Activated naive CD8-positive, alpha-beta T cell (primary cell): ENCODE data around the gene SLC6A1.

Source experiments
- H3K27ac Mint-ChIP-seq: one replicate; pipeline ENCODE4 v1.8.0; 2021; ENCODE audit warnings: mixed read lengths
- H3K27me3 Mint-ChIP-seq: one replicate; pipeline ENCODE4 v1.8.0; 2021; ENCODE audit warnings: mixed read lengths
- H3K36me3 Mint-ChIP-seq: one replicate; pipeline ENCODE4 v1.8.0; 2021; ENCODE audit warnings: mixed read lengths
- H3K4me1 Mint-ChIP-seq: one replicate; pipeline ENCODE4 v1.8.0; 2021; ENCODE audit warnings: low read depth, mixed read lengths
- H3K4me3 Mint-ChIP-seq: one replicate; pipeline ENCODE4 v1.8.0; 2021; ENCODE audit warnings: mild to moderate bottlenecking, mixed read lengths
- H3K9me3 Mint-ChIP-seq: one replicate; pipeline ENCODE4 v1.8.0; 2021; ENCODE audit warnings: low read depth, mixed read lengths

SLC6A1 gene

DNA sequence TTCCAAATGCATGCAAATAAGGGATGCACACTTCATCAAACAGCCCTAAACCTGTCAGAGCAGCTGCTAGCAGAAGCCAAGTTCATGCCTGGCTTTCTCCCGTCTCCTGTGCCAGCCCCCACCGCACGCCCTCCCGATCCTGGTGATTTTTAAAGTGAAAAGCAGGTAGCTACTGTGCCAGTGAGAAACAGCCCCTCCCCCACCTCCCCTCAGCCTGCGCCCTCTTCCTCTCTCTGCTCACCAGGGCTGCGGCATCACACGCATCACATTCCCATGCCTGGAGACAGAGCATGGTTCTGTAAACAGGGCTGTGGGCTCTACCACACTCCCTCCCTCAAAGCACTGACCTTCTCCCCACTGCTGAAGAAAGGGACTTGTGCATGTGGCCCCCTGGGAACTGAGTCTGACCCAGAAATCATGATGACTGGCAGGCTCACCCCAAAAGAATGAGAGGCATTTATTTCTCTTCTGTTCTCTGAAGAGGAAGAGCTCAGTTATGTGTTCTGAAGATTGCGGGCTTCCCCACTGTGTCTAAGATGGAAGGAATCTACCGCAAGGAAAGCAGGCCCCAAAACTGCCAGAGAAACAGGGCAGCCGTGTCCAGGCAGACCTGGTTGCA, 14.5 kb upstream of the SLC6A1 start:
- H3K9me3 Mint-ChIP-seq, result no peaks in the 10 kb centered on the region
- no peaks in the 10 kb centered on the region for H3K36me3 Mint-ChIP-seq
- H3K4me3 Mint-ChIP-seq, result no peak overlapping the region
- H3K4me1 Mint-ChIP-seq, result peaks cover 3% of the 10 kb centered on the region
- no peak overlapping the region for H3K27ac Mint-ChIP-seq
- H3K27me3 Mint-ChIP-seq, result peaks cover 24% of the 10 kb centered on the region

DNA sequence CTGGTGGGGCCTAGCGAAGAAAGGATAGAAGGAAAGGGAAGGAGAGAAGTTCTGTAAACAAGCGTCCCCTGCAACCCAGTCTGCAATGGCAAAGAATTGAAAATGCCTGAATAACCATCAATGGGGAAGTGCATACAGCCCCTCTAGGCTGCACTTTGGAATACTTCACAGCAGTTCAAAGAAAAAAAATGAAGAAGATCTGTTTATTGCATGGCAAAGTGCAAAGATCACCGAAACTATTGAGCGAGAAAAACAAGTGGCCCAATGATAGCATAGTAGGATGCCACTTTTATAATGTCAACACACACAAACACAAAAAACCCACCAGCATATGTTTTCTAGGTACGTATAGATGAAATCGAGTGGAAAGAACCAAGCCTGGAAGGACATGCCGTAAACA, 13.6 kb upstream of the SLC6A1 start:
- H3K9me3 Mint-ChIP-seq, result no peaks in the 10 kb centered on the region
- no peak overlapping the region for H3K4me3 Mint-ChIP-seq
- no peaks in the 10 kb centered on the region for H3K36me3 Mint-ChIP-seq
- peaks cover 21% of the 10 kb centered on the region for H3K27me3 Mint-ChIP-seq
- peaks cover 7% of the 10 kb centered on the region for H3K4me1 Mint-ChIP-seq
- no peak overlapping the region for H3K27ac Mint-ChIP-seq

DNA sequence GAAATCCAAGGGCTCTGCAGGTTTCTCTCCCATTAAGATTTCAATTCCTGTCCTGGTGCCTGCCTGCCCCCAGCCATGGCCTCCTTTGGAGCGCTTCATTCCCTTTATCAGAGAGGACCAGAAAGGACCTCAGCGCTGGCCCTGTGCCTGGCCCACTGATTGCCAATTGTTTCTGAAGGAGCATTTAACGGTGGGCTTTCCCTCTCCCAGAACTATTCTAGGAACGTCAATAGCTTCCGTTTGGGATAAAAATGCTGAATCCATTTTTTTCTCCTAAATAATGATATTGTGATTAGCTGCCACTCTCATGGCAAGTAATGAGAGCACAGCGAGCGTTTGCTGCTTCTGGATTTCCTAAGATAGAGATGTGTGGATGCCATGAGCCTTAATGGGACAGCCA, 12.2 kb upstream of the SLC6A1 start:
- H3K9me3 Mint-ChIP-seq, result no peaks in the 10 kb centered on the region
- no peak overlapping the region for H3K27ac Mint-ChIP-seq
- no peak overlapping the region for H3K4me3 Mint-ChIP-seq
- H3K4me1 Mint-ChIP-seq, result peaks cover 7% of the 10 kb centered on the region
- peaks cover 17% of the 10 kb centered on the region for H3K27me3 Mint-ChIP-seq
- no peaks in the 10 kb centered on the region for H3K36me3 Mint-ChIP-seq

DNA sequence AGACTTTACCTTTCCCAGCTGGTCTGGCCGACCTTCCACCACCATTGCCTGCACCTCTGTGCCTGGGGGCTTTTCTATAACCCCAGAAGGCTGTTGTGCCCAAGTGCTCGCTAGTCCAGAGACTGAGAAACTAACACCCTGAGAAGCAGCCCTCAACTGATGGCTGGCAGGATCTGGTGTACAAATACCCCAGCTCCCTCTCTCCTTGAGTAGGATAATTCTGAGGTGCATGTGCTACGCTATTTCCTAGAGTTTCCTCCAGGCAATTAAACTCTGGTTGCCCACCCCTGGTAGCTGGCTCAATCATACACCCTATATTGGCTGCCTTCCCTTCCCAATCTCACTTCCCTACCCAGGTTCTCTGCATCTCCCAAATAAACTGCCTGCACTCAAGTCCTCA, 11.5 kb upstream of the SLC6A1 start:
- H3K27me3 Mint-ChIP-seq, result peaks cover 17% of the 10 kb centered on the region
- H3K4me1 Mint-ChIP-seq, result peaks cover 7% of the 10 kb centered on the region
- no peak overlapping the region for H3K27ac Mint-ChIP-seq
- H3K4me3 Mint-ChIP-seq, result no peak overlapping the region
- H3K36me3 Mint-ChIP-seq, result no peaks in the 10 kb centered on the region
- no peaks in the 10 kb centered on the region for H3K9me3 Mint-ChIP-seq

DNA sequence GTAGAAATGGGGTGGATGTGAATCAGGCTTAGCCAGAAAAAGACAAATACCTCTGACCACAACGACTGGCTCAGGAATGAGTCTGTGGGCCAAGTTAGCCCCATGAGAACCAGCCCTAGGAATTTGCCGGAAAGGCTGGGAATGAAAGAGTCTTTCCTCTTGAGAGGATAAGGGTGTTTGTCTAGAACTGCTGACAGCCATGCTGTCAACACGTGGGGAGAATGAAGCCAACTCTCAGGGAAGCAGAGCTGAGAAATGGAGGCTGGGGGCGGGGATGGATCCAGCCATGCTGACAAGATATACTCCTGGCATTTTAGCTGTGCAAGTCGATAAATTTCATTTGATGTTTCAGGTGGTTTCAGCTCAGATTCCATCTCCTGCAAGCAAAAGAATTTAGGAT, 10.6 kb upstream of the SLC6A1 start:
- Mint-ChIP-seq H3K9me3 (no peaks in the 10 kb centered on the region), H3K27me3 (peaks cover 9% of the 10 kb centered on the region), H3K27ac (no peak overlapping the region), H3K4me3 (no peak overlapping the region), H3K36me3 (no peaks in the 10 kb centered on the region), H3K4me1 (peaks cover 7% of the 10 kb centered on the region)

DNA sequence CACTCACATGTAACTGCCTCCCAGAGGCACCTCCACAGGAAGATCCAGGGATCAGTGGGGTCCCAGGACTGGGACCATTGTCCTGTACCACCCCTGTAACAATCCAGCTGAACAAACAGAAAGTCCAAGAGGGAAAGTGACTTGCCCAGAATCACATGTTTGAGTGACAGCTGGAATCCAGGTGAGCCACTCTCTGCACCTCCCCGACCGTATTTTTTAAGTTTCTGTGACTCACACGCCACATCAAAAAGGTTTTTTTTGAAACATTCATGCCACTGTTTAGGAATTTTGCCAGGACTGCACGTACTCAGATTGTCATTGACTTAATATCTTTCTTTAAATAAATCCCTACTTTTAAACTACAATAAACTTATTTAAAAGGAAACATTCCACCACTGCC, 9.8 kb upstream of the SLC6A1 start:
- Mint-ChIP-seq H3K4me1 (peaks cover 7% of the 10 kb centered on the region), H3K27ac (no peak overlapping the region), H3K4me3 (no peak overlapping the region), H3K36me3 (no peaks in the 10 kb centered on the region), H3K9me3 (no peaks in the 10 kb centered on the region), H3K27me3 (peaks cover 9% of the 10 kb centered on the region)

DNA sequence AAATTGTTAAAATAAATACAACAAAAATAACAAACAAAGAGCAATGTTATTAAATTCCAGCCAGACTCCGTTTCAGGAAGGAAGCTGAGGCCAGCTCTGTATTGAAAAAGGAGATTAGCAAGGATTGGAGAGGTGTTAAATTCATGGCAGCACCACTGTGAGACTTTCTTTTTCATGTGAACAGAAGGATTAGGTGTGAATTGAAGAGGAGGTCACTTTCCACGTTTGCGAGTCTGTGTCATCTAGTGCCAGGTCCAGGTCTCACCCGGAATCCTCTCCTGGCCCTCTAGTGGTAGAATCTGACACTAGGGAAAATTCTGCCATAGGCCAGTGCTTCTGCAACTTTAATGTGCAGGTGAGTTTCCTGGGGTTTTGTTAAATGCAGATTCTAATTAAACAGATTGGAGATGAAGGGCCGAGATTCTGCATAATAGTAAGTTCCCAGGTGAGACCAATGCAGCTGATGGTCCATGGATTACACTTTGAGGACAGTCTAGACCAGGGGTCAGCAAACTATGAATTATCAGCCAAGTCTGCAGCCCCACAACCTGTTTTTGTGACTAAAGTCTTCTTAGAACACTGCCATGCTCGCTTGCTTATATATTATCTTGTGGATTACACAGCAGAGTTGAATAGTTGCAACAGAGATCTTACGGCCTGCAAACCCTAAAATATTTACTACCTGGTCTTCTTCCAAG, 9.2 kb upstream of the SLC6A1 start:
- no peaks in the 10 kb centered on the region for H3K36me3 Mint-ChIP-seq
- no peak overlapping the region for H3K27ac Mint-ChIP-seq
- H3K9me3 Mint-ChIP-seq, result no peaks in the 10 kb centered on the region
- H3K4me3 Mint-ChIP-seq, result no peak overlapping the region
- H3K4me1 Mint-ChIP-seq, result peaks cover 7% of the 10 kb centered on the region
- H3K27me3 Mint-ChIP-seq, result peaks cover 5% of the 10 kb centered on the region

DNA sequence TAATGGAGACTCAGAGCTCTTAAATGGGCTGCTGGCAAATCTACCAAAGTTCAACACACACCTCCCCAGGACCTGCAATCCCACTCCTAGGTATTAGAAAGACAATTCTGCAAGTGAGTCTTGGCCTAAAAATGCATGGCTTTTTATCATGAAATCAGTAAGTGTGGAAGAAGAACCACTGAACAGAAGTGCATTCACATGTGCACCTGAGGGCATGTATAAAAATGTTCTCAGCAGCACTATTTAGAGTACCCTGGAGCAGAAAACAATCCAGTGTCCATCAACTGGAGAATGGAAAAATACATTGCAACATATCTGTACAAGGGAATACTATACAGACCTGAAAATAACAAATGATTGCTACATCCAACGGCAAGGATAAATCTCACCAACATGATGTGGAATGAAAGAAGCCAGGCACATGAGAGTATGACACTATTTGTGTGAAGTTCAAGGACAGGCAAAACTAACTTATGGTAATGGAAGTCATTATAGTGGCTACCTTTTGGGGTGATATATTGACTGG, 8.1 kb upstream of the SLC6A1 start:
- Mint-ChIP-seq H3K9me3 (no peaks in the 10 kb centered on the region), H3K27ac (no peak overlapping the region), H3K27me3 (peaks cover 8% of the 10 kb centered on the region), H3K4me3 (no peak overlapping the region), H3K4me1 (peaks cover 7% of the 10 kb centered on the region), H3K36me3 (no peaks in the 10 kb centered on the region)

DNA sequence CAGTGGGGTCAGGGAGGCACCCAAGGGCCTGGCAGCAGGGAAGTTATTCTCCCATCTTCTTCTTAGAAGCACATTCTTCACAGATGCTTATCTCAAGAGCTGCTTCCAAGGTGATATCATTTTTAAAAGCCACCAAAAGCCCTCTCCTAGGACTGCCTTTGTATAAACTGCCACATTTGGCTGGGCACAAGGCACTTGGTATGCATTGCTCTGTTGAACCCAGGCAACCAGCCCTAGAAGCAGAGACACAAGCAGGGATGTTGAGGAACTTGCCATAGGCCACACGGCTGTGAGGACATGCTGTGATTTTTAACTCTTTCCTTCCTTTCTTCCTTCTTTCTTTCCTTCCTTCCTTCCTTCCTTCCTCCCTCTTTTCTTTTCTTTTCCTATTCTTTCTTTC, 7.4 kb upstream of the SLC6A1 start:
- Mint-ChIP-seq H3K9me3 (no peaks in the 10 kb centered on the region), H3K27me3 (peaks cover 12% of the 10 kb centered on the region), H3K36me3 (no peaks in the 10 kb centered on the region), H3K4me1 (peaks cover 7% of the 10 kb centered on the region), H3K27ac (no peak overlapping the region), H3K4me3 (no peak overlapping the region)

DNA sequence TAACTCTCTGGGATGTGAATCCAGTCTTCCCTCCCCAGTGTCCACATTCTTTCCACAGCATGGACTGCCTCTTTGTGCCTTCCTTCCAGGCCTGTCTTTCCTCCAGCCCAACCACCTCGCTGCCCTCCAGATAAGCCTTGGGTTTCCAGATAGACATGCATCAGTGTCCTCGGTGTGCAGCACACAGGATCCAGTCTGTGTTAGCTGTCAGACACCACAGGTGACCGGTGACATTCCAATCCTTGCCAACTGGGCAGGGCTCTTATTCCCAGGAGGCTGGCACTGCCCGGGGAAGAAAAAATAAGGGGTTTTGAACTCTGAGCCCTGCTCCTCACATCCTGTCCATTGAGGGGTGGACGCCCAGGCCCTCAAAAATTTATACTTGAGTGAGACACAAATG, 6.0 kb upstream of the SLC6A1 start:
- no peak overlapping the region for H3K27ac Mint-ChIP-seq
- H3K36me3 Mint-ChIP-seq, result no peaks in the 10 kb centered on the region
- no peaks in the 10 kb centered on the region for H3K9me3 Mint-ChIP-seq
- peaks cover 11% of the 10 kb centered on the region for H3K4me1 Mint-ChIP-seq
- peaks cover 19% of the 10 kb centered on the region for H3K27me3 Mint-ChIP-seq
- no peak overlapping the region for H3K4me3 Mint-ChIP-seq

DNA sequence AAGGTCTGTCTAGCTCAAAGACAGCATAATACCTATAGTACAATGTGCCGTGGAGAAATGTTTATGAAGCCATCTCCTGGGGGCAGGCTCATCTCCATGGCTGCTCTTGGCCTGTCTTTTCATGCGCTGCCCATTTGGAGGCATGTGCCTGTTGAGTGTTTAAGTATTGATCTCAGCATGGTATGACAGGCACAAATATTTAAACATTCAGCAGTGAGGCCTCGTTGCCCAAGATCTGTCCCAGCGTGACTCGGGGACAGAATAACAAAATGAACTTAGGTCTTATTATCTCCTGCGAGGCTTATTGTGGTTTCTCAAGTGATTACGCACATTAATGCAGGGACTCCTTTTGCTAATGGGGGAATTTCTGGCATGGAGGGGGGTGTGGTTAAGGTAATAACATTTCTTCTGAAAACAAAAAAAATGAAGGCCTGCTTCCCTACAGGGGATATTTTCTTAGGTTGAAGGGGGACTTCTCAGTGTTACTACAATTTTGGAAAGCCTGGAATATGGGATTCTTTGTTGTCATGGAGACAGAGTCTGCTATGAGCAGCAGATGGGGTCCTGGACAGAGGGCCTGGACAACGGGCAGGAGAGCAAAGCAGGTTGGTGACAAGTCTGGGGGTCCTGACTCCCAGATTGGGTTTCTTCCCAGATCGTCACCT, 4.4 kb upstream of the SLC6A1 start:
- Mint-ChIP-seq H3K4me1 (peaks cover 10% of the 10 kb centered on the region), H3K27me3 (peaks cover 24% of the 10 kb centered on the region), H3K9me3 (no peaks in the 10 kb centered on the region), H3K36me3 (no peaks in the 10 kb centered on the region), H3K27ac (no peak overlapping the region), H3K4me3 (no peak overlapping the region)

DNA sequence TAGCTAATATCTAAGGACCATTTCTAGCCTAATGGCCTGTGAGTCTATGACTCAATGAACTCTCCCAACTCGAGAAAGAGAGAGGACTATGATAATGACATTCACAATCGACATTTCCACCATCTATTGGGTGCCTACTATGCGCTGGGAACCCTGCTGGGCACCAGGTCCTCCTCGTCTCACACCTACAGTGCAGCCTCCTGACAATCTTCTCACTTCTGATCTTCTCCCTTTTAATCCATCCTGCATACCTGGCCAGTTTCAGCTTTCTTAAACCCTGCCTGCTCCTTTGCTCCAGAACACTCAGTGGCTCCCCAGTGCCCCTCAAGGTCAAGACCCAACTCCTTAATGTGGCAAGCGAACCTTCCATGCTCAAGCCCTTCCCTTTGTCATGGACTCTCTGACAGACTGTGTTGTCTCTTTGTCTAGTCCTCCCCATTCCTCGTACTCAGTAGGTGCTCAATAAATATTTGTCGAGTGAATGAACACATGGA, 3.5 kb upstream of the SLC6A1 start:
- H3K4me1 Mint-ChIP-seq, result peaks cover 9% of the 10 kb centered on the region
- H3K36me3 Mint-ChIP-seq, result no peaks in the 10 kb centered on the region
- peaks cover 26% of the 10 kb centered on the region for H3K27me3 Mint-ChIP-seq
- H3K9me3 Mint-ChIP-seq, result no peaks in the 10 kb centered on the region
- H3K27ac Mint-ChIP-seq, result no peak overlapping the region
- H3K4me3 Mint-ChIP-seq, result no peak overlapping the region

DNA sequence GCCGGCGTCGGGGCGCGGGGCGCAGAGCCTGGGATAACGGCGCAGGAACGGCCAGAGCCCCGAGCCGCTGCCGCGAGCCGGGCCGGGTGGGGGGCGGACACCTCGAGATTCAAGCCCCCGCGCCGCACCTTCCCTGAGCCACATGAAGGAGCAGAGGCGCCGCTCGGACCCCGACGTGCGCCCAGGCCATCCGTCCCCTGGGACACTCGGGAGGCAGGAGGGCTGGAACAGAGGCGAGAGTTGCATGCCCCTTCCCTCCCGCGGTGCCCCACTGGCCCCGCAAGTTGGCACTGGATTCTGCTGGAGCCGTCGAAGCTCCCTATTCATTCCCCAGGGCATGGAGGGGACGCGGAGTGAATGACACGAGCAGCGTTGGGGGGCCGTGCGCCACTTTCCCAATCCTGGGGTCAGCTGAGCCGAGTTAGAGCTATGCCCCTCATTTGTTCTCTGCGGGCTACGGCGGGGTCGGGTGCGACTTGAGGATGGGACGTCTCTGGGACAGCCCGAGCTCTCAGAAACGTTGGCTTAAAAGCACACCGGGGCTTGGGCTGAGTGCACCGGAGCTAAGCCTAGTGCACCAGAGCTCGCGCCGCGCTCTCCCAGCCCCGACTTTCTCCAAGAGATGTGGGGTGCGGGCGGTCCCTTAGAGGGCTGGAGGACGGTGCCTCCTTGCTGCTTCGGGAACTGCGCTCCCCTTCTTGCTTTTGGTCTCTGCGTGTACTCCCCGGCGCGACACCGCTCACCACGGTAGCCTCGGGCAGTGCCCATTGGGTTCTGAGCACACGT, 588 bp downstream of the SLC6A1 start:
- no peak overlapping the region for H3K27ac Mint-ChIP-seq
- peaks cover 9% of the 10 kb centered on the region for H3K4me1 Mint-ChIP-seq
- H3K9me3 Mint-ChIP-seq, result no peaks in the 10 kb centered on the region
- H3K4me3 Mint-ChIP-seq, result no peak overlapping the region
- no peaks in the 10 kb centered on the region for H3K36me3 Mint-ChIP-seq
- H3K27me3 Mint-ChIP-seq, result peaks cover 38% of the 10 kb centered on the region

DNA sequence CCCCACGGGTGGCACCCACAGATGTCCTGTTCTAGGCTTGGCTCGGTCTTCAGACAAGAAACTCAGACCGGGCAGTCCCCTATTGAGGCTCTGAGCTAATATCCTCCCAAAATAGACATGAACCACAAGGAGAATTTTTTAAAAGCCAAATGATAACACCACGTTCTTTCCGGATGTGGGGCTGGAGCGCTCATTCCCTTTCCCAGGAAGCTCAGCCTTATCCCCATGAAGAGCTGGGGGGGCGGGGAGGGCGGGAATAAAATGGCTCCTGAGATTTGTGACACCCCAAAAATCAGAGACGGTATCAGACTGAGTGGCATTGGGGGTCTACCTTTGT, 1.1 kb downstream of the SLC6A1 start:
- no peaks in the 10 kb centered on the region for H3K9me3 Mint-ChIP-seq
- peaks cover 9% of the 10 kb centered on the region for H3K4me1 Mint-ChIP-seq
- H3K27ac Mint-ChIP-seq, result no peak overlapping the region
- H3K36me3 Mint-ChIP-seq, result no peaks in the 10 kb centered on the region
- peaks cover 41% of the 10 kb centered on the region for H3K27me3 Mint-ChIP-seq
- no peak overlapping the region for H3K4me3 Mint-ChIP-seq

DNA sequence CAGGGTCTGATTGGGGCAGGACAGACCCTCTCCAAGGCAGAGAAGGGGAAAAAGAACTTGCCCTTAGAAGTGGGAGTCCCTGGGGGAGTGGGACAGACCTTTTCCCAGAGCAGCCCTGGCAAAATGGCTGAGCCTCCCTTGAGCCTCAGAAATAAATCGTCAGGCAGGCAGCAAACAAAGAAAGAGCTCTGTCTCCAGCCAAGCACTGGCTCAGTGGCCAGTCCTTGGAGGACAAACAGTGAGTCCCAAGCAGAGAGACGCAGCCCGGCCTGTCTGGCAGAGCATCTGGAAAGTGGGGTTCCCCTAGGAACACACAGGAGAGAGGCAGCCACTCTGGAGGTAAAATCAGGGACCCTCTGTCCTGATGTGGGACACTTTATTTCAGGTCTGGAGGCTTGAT, 1.8 kb downstream of the SLC6A1 start:
- H3K4me1 Mint-ChIP-seq, result peaks cover 9% of the 10 kb centered on the region
- no peaks in the 10 kb centered on the region for H3K9me3 Mint-ChIP-seq
- H3K4me3 Mint-ChIP-seq, result no peak overlapping the region
- no peaks in the 10 kb centered on the region for H3K36me3 Mint-ChIP-seq
- H3K27ac Mint-ChIP-seq, result no peak overlapping the region
- peaks cover 38% of the 10 kb centered on the region for H3K27me3 Mint-ChIP-seq
